NCI-H2227 treated with DMSO at 0.1 percent for 48 hours (cell line): ENCODE measurements around the gene SPACA4.

Experiments
- DNase-seq: peaks from one replicate; lab custom pipeline; 2025; lab: John Stamatoyannopoulos, UW

The SPACA4 gene

GRCh38 chr19:48596679-48597465 lies 9.7 kb upstream of the SPACA4 start:
- no peak for DNase-seq

- no peak for DNase-seq
Measured at GRCh38 chr19:48598996-48599700, 7.4 kb upstream of the SPACA4 start.

DNA sequence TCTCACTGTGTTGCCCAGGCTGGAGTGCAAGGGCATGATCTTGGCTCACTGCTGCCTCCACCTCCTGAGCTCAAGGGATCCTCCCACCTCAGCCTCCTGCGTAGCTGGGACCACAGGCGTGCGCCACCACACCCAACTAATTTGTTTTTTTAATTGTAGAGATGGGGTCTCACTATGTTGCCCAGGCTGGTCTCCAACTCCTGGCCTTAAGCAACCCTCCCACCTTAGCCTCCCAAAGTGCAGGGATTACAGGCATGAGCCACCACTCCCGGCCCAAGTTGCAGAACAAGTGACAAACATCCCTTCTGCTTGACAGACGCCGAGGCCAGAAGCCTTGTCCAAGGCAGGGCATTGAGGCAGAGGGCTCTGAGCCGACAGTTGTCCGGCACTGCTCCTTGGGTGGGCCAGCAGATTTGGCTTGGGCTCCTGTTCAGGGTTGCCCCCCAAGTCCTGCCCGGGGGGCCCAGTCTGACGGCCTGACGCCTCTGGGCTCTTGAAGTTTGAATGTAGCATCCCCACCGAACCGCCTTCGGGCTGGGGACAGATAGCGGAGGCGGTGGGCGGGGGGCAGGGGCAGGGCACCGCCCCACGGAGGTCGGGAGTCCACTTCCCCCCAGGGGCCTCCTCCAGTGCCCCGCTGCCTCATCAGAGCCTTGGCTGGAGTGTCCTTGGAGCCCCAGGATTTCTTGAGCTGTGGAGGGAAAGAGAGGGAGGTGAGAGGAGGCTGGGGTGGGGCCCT lies 5.7 kb upstream of the SPACA4 start:
- no peak for DNase-seq

DNA sequence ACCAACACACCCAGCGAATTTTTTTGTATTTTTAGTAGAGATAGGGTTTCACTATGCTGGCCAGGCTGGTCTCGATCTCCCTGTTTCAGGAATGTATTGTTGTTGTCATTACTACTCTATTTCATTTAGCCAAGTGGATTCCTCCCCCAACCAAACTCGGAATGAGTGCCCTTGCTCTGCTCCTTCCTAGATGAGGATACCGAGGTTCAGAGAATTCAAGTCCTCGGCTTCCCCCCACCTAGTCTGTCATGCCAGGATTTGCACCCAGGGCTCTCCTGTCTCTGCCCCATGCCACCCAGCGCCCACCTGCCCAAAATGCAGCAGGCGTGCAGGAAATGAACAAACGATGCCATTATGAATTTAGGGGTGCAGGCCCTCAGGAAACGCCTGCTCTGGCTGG lies 3.5 kb upstream of the SPACA4 start:
- DNase-seq = no peak

DNA sequence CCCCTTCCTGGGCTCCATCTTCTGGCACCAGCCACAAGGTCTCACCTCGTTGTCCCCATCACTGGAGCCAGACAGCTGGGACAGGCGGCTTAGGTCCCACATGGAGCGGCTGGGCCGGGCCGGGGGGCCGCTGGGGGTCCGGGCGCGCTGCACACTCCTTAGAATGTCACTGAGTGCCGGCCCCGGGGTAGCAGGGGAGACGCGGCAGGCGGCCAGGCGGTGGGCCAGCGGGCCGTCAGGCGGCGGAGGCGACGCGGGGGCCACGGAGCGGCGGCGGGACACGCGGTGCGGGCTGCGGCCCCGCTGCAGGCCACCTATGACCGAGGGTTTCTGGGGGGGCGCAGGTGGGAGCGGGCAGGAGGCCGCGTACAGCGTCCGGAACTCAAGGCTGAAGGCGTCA lies 3.1 kb upstream of the SPACA4 start:
- no peak for DNase-seq

- no peak for DNase-seq
Measured at GRCh38 chr19:48603850-48604249, 2.7 kb upstream of the SPACA4 start.

GRCh38 chr19:48607359-48607755 lies 815 bp downstream of the SPACA4 start:
- DNase-seq = no peak

- DNase-seq = no peak
Measured at GRCh38 chr19:48608798-48609263, 2.3 kb downstream of the SPACA4 start.

- DNase-seq = no peak
Measured at GRCh38 chr19:48609571-48610108, 3.1 kb downstream of the SPACA4 start.

- no peak for DNase-seq
Measured at GRCh38 chr19:48611872-48612271, 5.3 kb downstream of the SPACA4 start.

- no peak for DNase-seq
Measured at GRCh38 chr19:48613024-48613851, 6.7 kb downstream of the SPACA4 start.

GRCh38 chr19:48613852-48614435 lies 7.4 kb downstream of the SPACA4 start:
- no peak for DNase-seq

DNA sequence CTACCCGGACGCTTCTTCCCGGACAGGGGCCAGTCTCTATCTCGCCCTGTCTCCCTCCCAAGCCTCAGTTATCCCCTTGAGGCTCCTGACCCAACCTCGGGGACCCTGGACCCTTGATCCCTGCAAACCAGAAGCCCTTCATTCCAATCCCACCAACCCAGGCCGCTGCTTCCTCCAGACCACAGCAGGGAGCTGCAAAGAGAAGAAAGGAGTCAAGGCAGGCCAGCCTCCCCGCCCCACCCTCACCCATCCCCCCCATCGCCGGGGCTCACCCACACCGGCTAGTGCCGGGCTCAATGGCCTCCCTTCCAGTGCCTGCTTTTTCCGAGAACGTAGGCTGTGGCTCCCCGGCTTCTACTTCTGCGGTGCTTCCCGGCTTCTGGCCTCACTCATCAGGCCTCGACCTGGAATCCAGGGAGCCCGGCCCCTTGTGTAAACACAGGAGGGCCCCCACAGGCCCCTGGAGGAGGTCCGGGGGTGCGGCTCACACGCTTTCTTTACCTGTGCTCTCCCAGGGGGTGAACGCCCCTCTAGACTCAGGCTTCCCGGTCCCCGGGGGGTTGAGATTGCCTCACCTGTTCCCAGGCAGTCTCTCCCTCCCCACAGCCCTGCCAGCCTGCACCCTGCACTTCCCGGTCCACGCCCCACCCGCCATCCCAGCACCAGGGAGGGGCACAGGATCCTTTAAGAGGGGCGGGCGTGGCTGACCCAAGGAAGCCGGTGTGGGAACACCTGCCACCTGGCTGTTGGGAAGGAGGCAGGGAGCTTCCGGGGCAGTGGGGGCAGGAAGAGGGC lies 8.1 kb downstream of the SPACA4 start, which contains the start of gene FAM83E:
FAM83E (minus strand) TSS at position 641 of the 795 bp plus-strand sequence. CDS start 1,704 bp downstream, outside the sequence.
- no peak for DNase-seq

- DNase-seq = no peak
Measured at GRCh38 chr19:48615231-48616040, 8.9 kb downstream of the SPACA4 start.

- DNase-seq = no peak
Measured at GRCh38 chr19:48616041-48616436, 9.5 kb downstream of the SPACA4 start.

DNA sequence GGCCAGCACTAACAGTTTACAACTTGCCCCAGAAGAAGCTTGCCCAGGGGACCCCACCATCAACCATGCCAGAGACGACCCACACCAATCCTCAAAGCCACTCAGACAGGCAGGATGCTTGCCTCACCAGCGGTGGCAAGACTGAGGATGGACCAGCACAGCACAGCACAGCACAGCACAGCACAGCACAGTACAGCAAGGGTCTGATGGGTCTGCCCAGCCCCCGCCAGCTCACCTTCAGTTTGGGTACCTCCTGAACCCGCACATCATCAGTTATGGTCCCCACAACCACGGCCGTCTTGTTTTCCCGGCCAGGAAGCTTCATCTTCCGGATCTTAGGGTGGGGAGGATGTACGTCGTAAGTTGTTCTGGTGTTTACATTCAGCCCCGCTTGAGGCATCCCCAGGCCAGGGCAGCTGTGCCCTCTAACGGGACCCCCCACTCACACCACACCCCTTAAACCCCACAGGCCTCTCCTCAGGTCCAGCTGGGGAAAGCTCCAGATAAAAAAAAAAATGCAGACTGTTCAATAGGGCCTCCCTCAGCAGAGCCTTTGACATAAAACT lies 10.0 kb downstream of the SPACA4 start:
- DNase-seq = no peak

- DNase-seq = no peak
Measured at GRCh38 chr19:48617146-48617937, 10.8 kb downstream of the SPACA4 start.

DNA sequence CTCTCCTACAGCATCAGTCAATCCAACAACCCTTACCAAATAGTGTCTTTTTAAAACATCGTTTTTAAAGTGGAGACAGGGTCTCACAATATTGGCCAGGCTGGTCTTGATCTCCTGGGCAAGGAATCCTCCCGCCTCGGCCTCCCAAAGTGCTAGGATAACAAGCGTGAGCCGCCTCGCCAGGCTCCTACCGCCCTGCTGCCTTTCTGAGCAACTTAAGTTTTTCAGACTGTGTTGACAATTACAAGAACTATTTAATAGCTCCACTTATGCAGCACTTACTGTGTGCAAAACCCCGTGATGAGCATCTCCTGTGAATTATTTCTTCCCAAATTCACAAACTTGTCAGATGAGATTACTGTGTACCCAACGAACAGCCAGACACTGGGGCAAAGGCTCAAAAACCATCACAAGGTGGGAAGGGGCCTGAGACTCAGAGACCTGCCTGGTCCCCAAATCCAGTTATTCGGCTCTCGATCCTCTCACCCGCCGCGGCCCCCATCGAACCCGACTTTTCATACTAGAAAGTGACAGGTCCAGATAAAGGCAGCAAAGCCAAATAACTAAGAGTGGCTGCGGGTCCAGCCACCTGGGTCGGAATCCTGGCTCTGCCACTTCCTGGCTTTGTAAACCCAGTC lies 11.9 kb downstream of the SPACA4 start:
- no peak for DNase-seq
